B cell (primary cell): ENCODE results near the gene RNF130. TPM values are rescaled to one million over a fixed set of nuclear protein-coding genes. Genes with fewer than 3 reads are reported as not detected.
"Not testable (repeated sequence)": the region's sequence is repeated elsewhere in the genome, so short reads cannot be mapped to it uniquely, and the experiment has no call there.

ENCODE experiments used
- ATAC-seq: fragments of 200-7000 bp; cut with Tn5 transposase; one replicate; pipeline ENCODE4 v1.10.0; 2021; ENCODE audit warnings: low read depth, mild to moderate bottlenecking, moderate number of reproducible peaks, moderate library complexity
- CTCF ChIA-PET: fragments of 350-600 bp; sonication (Branson Sonifier 250); formaldehyde crosslinking; loops from one replicate; lab custom pipeline; 2021; ENCODE audit warnings: antibody characterized with exemption, inconsistent platforms; lab: Charles Lee
- POLR2A ChIA-PET: fragments of 350-600 bp; sonication (Branson Sonifier 250); formaldehyde crosslinking; loops from one replicate; lab custom pipeline; 2021; ENCODE audit warnings: antibody characterized with exemption; lab: Charles Lee
- DNase-seq: peaks from one replicate; pipeline ENCODE4 v3.0.0; 2013
- H2AFZ ChIP-seq: 2 replicates; pipeline ENCODE4 v1.6.1; 2012; ENCODE audit warnings: mild to moderate bottlenecking, low read depth, low read length; ENCODE audit not compliant: insufficient read depth, poor library complexity, severe bottlenecking
- H3K27ac ChIP-seq, 2 donors: 1 replicate in 1 of 2; 2 replicates in 1 of 2; pipeline ENCODE4 v1.5.1; 2012 to 2013; ENCODE audit warnings: low read length in 2 of 2, mild to moderate bottlenecking in 2 of 2, moderate library complexity in 1 of 2
- H3K27me3 ChIP-seq, 4 experiments: fragments of 200-600 bp in 1 of 4; sonication (generic) in 1 of 4; replicated peaks in 1 of 4; 1 replicate in 2 of 4; 2 replicates in 2 of 4; pipeline versions ENCODE4 v1.6.1 to v1.7.0; 2013 to 2016; ENCODE audit warnings: low read length in 3 of 4, mild to moderate bottlenecking in 2 of 4, mixed read lengths in 1 of 4, moderate library complexity in 1 of 4; ENCODE audit not compliant: insufficient read depth in 4 of 4, control insufficient read depth in 3 of 4; ENCODE audit errors: control extremely low read depth in 1 of 4
- H3K36me3 ChIP-seq, 2 experiments: replicated peaks in 1 of 2; 1 replicate in 1 of 2; 2 replicates in 1 of 2; pipeline versions ENCODE4 v1.6.1 to v1.7.1; 2013; ENCODE audit warnings: low read length in 1 of 2; ENCODE audit not compliant: insufficient read depth in 2 of 2, control insufficient read depth in 1 of 2; ENCODE audit errors: control extremely low read depth in 1 of 2, extremely low read depth in 1 of 2
- H3K4me1 ChIP-seq, 2 donors: fragments of 200-600 bp in 1 of 2; sonication (generic) in 1 of 2; 1 replicate in 1 of 2; 2 replicates in 1 of 2; pipeline versions ENCODE4 v1.5.1 to v1.6.1; 2013 to 2017; ENCODE audit warnings: low read length in 2 of 2; ENCODE audit not compliant: control insufficient read depth in 2 of 2, insufficient read depth in 2 of 2
- H3K4me2 ChIP-seq: replicated peaks from 2 replicates; pipeline ENCODE3; 2012; ENCODE audit warnings: mild to moderate bottlenecking, low read depth, low read length; ENCODE audit not compliant: poor library complexity, severe bottlenecking
- H3K4me3 ChIP-seq, 5 experiments: fragments of 200-600 bp in 1 of 5; sonication (generic) in 1 of 5; 1 replicate in 3 of 5; 2 replicates in 2 of 5; pipeline versions ENCODE4 v1.5.1 to v1.7.0; 2011 to 2016; ENCODE audit warnings: low read length in 4 of 5, mild to moderate bottlenecking in 4 of 5, low read depth in 2 of 5, control low read depth in 1 of 5, moderate library complexity in 1 of 5; ENCODE audit not compliant: insufficient read depth in 1 of 5; ENCODE audit errors: control extremely low read depth in 1 of 5, extremely low read depth in 1 of 5
- H3K79me2 ChIP-seq: fragments of 200-600 bp; sonication (generic); one replicate; pipeline ENCODE4 v1.6.0; 2016; ENCODE audit warnings: low read length; ENCODE audit not compliant: control insufficient read depth, insufficient read depth
- H3K9ac ChIP-seq: fragments of 200-600 bp; sonication (generic); 2 replicates; pipeline ENCODE4 v1.6.1; 2017; ENCODE audit warnings: mild to moderate bottlenecking, low read length, moderate library complexity
- H3K9me3 ChIP-seq, 3 donors: one replicate each; pipeline versions ENCODE4 v1.6.1 to v1.7.1; 2013; ENCODE audit warnings: low read length in 2 of 3; ENCODE audit not compliant: control insufficient read depth in 2 of 3, insufficient read depth in 1 of 3; ENCODE audit errors: control extremely low read depth in 1 of 3
- H4K20me1 ChIP-seq: 2 replicates; pipeline ENCODE4 v1.6.0; 2012; ENCODE audit warnings: mild to moderate bottlenecking, low read length; ENCODE audit not compliant: insufficient read depth, control insufficient read depth, poor library complexity, severe bottlenecking
- H3K27ac Mint-ChIP-seq: one replicate; pipeline ENCODE4 v1.8.0; 2021; ENCODE audit warnings: mixed read lengths
- H3K27me3 Mint-ChIP-seq: one replicate; pipeline ENCODE4 v1.8.0; 2021; ENCODE audit warnings: mixed read lengths
- H3K4me1 Mint-ChIP-seq: one replicate; pipeline ENCODE4 v1.8.0; 2021; ENCODE audit warnings: mixed read lengths
- H3K4me3 Mint-ChIP-seq: one replicate; pipeline ENCODE4 v1.8.0; 2021; ENCODE audit warnings: mixed read lengths
- H3K9me3 Mint-ChIP-seq: one replicate; pipeline ENCODE4 v1.8.0; 2022; ENCODE audit warnings: mixed read lengths; ENCODE audit not compliant: insufficient read depth
- CTCF ChIP-seq: fragments of 200-600 bp; IDR thresholded peaks from one replicate; pipeline ENCODE4 v1.8.0; 2022; ENCODE audit warnings: antibody characterized with exemption, mild to moderate bottlenecking
- EZH2 ChIP-seq: IDR thresholded peaks from 2 replicates; pipeline ENCODE4 v1.6.1; 2012; ENCODE audit warnings: borderline replicate concordance, low read depth, mild to moderate bottlenecking, moderate library complexity, low read length; ENCODE audit not compliant: insufficient read depth, poor library complexity, severe bottlenecking
- WGBS: methylation state at CpG from one replicate; pipeline ENCODE4 v1.1.5; 2013; ENCODE audit warnings: missing lambda C conversion rate; ENCODE audit not compliant: insufficient coverage; 5-methylcytosine and 5-hydroxymethylcytosine counted together
- intact Hi-C: fragments of 100-400 bp; cut with micrococcal nuclease; formaldehyde crosslinking; loops from one replicate; pipeline ENCODE4 v1.10.0; 2022
- polyA plus RNA-seq: library from polyadenylated mRNA; depleted of rRNA; stranded (reverse); fragments of >200 nt; gene quantifications from 2 replicates; pipeline ENCODE4 v1.2.3, GENCODE V29; 2012
- total RNA-seq, 2 donors: library from RNA; stranded (reverse); fragments of 120-200 nt in 1 of 2; gene quantifications; 1 replicate in 1 of 2; 2 replicates in 1 of 2; pipeline versions ENCODE4 v1.2.3 to v1.2.4, GENCODE V29; 2013 to 2022

Gene RNF130
- total and polyA plus RNA-seq, 2 donors (not counting 1 experiment from before 2014, with no cell fraction given) = 18.1 to 25.8 TPM

GRCh38 chr5:179994583-179995323 lies 76.8 kb downstream of the RNF130 start:
- CTCF ChIA-PET = no interaction called here
- no peak overlapping the region for H3K27ac Mint-ChIP-seq
- WGBS = 95% methylated on average over 3 of the region's 3 CpGs

GRCh38 chr5:179992855-179993254 lies 78.7 kb downstream of the RNF130 start:
- no CpG with 5 or more reads among the region's 4 CpGs for WGBS
- not testable (repeated sequence) for H3K27me3 ChIP-seq, H3K4me2 ChIP-seq

More at GRCh38 chr5:179994583-179995323, 76.8 kb downstream of the RNF130 start:
- H3K27me3 Mint-ChIP-seq = no peaks in the 10 kb centered on the region
- no peaks in the 10 kb centered on the region for H3K4me1 ChIP-seq
- H4K20me1 ChIP-seq = no peaks in the 10 kb centered on the region
- no peak overlapping the region for H3K27ac ChIP-seq
- H3K9me3 Mint-ChIP-seq = no peaks in the 10 kb centered on the region
- ATAC-seq = no peak
- H2AFZ ChIP-seq = no peak overlapping the region
- intact Hi-C loops = no loop called here
- DNase-seq = no peak
- no peak overlapping the region for H3K4me2 ChIP-seq
- H3K79me2 ChIP-seq = no peaks in the 10 kb centered on the region
- H3K4me3 ChIP-seq = no peak overlapping the region
- no peaks in the 10 kb centered on the region for H3K36me3 ChIP-seq
- POLR2A ChIA-PET = no interaction called here
- no peaks in the 10 kb centered on the region for H3K4me1 Mint-ChIP-seq
- TF ChIP-seq EZH2 = no peak
- no peak for TF ChIP-seq CTCF
- H3K9me3 ChIP-seq = peaks cover 0 to 11% (median 2%) of the 10 kb centered on the region in 3 donors
- H3K27me3 ChIP-seq = no peaks in the 10 kb centered on the region
- no peak overlapping the region for H3K4me3 Mint-ChIP-seq
- H3K9ac ChIP-seq = no peak overlapping the region

More at GRCh38 chr5:179992855-179993254, 78.7 kb downstream of the RNF130 start:
- H3K36me3 ChIP-seq, H3K27ac ChIP-seq, ATAC-seq, H3K27ac Mint-ChIP-seq, H3K4me3 Mint-ChIP-seq, DNase-seq, H3K4me1 ChIP-seq, intact Hi-C loops, H4K20me1 ChIP-seq, CTCF ChIA-PET, H3K79me2 ChIP-seq, H3K4me1 Mint-ChIP-seq, POLR2A ChIA-PET, H3K27me3 Mint-ChIP-seq, H3K9ac ChIP-seq, H3K4me3 ChIP-seq, H3K9me3 Mint-ChIP-seq, H2AFZ ChIP-seq: not testable (repeated sequence)
- peaks cover 0 to 11% (median 2%) of the 10 kb centered on the region in 3 donors for H3K9me3 ChIP-seq
